GM19351 (cell line): ENCODE data around the gene NPC1.

Experiments used
- ATAC-seq: cut with Tn5 transposase; IDR thresholded peaks from one replicate; pipeline ENCODE4 v1.9.1; 2021; ENCODE audit warnings: mild to moderate bottlenecking, moderate library complexity; ENCODE audit not compliant: unreplicated experiment

Gene NPC1

DNA sequence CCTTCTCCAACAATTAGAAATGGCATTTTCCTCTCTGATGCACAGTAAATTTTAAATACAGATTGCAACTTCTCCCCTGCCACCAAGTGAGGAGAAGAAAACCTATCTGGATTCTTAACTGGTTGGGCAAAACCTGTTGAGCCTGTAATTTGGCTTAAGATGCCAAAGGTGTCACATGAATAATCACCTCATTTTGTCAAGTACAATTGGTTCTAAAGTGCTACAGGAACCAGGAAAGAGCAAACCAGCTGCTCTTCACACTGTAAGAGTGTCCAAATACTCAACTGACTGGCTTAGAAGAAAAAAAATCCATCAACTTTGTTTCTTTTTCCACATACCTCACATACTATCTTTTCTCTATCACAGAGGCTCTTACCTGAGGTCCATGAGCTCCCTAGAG lies 35.4 kb downstream of the NPC1 start:
- no peak for ATAC-seq

DNA sequence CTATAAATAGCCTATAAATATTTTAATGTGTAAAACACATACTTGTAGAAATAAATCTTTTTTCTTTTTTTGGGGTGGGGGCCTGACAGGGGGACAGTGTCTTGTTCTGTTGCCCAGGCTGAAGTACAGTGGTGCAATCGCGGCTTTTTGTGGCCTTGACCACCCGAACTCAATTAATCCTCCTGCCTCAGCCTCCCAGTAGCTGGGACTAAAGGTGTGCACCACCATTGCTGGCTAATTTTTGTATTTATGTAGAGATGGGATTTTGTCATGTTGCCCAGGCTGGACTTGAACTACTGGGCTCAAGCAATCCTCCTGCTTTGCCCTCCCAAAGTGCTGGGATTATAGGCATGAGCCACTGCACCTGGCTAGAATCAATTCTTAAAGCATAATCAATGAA lies 37.6 kb downstream of the NPC1 start:
- no peak for ATAC-seq

DNA sequence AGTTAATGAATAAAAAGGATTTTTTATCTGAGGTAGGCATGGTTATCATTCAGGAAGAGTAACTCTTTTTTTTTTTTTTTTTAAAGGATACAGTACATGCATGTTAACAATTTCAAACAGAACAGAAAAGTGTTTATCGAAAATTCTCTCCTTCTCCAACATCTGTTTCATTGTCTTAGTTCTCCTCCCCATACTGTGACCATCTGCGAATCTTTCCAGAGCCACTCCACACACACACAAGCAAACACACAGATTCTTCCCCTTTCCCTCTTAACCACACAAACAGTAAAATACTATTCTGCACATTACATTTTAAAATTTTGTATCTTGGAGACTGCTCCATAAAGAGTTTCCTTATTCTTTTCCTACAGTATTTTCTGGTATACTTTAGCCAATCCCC lies 38.0 kb downstream of the NPC1 start:
- ATAC-seq, result no peak

DNA sequence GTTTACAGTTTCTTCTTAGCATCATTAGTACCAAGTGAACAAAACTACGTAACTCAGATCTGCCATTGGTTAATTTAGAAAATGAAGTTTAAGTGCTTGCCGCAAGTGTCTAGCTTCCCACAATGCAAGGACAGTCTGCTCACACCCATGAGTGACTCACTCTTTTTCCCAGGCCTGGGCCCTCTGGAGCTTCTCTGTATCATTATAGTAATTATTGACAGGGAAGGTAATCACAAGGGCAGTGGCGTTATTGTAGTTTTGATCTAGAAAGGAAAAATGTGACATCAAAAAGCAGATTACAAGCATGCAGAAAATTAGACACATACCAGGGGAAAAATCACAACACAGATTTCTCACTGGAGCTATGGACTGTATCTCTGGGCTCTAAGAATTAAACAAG lies 38.5 kb downstream of the NPC1 start:
- ATAC-seq, result no peak

GRCh38 chr18:23547306-23547705 lies 39.0 kb downstream of the NPC1 start:
- no peak for ATAC-seq

DNA sequence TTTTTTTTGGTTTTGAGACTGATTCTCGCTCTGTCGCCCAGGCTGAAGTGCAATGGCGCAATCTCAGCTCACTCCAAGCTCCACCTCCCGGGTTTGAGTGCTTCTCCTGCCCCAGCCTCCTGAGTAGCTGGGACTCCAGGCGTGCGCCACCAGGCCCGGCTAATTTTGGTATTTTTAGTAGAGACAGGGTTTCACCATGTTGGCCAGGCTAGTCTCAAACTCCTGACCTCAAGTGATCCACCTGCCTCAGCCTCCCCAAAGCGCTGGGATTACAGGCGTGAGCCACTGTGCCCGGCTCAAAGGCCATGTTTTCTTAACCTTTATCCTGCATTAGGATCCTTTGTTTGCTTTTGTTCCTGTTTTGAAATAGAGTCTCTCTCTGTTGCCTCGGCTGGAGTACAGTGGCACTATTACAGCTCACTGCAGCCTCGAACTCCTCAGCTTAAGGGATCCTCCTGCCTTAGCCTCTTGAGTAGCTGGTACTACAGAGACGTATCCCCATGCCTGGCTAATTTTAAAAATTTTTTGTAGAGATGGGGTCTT lies 41.0 kb downstream of the NPC1 start:
- ATAC-seq, result no peak

DNA sequence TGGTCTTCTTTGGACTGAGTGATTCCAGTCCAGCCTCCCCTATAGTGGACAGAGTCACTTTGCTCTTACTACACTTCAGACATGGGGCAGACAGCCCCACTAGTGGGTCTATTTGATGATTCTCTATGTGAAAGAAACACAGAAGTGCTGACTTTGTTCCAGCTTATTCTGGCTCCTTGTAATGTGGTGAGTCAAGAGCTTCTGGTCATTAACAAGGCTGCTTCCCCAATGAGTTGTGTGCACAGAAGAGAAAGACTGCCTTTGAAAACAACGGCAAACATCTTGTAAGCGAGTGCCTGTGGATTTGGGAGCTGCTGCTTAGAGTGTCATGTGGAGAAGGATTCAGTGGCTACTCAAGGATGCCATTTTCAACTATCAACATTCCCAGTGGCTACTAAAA lies 43.8 kb downstream of the NPC1 start:
- no peak for ATAC-seq

DNA sequence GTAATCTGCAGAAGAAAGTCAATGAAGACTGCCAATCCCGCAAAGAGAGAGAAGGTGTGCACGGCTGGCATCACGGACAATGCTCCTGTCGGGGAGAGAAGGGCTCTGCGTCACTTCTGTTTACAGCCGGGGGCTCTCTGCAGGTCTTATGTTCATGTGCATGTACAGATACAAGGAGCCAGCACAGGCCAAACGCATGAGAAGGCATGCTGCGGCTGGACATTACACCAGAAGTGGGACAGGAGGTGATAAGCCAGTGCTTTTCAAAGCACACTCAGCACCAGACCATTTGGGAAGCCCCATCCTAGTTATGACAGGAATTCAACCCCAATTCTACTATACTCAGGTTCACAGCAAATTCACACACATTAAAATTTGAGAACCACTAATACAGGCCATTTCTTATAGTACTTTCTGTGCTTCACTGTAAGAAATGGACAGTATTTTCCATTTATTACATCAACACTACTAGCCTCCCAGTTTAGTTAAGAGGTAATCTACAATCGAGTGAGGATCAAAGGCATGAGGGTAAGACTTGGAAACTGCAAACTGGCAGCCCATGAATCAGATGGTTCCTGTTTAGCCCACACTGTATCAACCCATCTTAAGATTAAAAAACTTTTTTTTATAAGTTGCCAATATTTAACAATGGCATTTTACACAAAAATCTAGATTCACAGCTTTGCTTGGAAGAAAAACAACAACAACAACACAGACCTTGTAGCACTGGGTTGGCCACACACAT lies 44.8 kb downstream of the NPC1 start:
- no peak for ATAC-seq

DNA sequence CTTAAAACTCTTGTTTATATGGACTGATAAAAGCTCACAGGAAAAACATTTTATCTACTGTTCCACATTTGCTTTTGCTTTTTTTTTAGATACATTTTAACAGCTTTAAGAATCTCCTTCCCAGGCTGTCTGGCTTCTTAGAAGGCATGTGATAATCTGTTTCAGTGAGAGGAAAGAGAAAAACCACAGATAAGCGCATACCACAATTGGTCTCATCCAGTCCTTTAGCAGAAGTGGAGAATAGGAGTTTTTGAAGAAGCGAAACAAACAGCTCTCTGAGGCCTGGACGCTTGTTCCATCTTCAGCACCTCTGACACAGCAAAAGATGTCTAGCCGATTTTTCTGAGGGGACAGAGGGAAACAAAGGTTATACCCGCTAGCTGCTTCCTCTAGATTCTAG lies 45.4 kb downstream of the NPC1 start:
- peak; percentile 76 for ATAC-seq

DNA sequence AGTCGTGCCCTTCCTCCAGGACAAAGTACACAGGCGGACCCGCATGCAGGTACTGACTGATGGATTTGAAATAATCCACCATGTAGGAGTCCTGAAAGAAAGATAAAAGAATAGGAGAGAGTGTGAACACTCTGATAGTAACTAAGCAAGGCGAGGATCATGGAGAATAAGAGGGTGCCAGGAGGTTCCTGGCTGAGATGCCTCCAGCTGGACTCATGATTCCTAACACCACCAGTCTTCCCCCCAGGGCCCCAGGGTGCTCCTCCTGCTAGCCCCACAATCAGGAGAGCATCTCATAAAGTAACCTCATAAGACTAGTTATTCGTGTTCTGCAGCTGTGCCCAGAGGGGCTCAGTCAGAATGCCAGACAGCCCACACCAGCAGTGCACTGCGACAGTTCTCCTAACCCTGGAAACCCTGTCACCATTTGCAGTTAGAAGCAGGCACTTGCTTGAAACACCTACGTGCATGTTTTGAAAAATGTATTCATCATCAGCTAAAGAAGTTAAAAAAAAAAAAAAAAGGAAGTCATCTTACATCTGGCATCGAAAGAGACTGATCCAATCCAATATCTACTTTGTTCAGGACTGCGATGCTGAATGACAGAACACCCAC lies 46.3 kb downstream of the NPC1 start:
- no peak for ATAC-seq

- no peak for ATAC-seq
Measured at GRCh38 chr18:23539296-23539695, 47.0 kb downstream of the NPC1 start.

GRCh38 chr18:23538870-23539269 lies 47.4 kb downstream of the NPC1 start:
- ATAC-seq, result no peak

DNA sequence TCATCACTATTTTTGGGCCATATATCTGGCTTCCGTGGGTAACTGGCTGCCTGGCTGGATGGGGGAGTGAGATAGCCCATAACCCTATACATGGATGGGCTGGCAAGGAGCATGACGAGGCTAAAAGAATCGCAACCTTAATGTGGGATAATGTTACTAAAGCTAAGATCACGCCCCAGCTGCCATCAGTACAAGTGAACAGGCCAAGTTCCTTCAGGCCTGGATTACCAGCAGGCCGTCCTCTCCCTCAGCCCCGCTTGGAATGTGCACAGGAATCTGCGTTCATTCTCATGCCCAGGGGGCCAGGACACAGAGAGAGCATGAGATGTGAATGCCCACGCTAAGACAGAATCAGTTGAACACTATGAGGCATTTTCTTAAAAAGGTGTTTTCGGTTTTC lies 48.3 kb downstream of the NPC1 start:
- ATAC-seq, result no peak

GRCh38 chr18:23537274-23537673 lies 49.0 kb downstream of the NPC1 start:
- no peak for ATAC-seq

GRCh38 chr18:23536204-23536603 lies 50.1 kb downstream of the NPC1 start:
- no peak for ATAC-seq

DNA sequence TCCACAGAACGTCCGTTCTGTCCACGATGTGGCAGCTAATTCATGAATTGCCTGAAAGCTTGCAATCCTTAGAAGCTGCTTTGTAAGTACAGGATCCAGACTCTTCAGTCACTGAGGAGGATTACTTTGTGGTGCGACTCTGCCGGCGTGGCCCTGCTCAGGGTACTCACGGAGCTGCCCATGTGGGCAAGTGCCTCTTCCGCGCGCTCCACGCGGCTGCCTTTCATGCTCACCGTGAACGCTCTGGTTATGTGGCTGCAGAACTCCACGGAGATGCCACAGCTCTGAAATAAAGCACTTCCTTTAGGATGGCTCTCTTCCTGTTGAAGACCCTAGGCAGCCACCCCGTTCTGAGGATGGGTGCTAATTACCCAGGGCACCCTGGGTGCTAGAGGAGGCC lies 52.0 kb downstream of the NPC1 start:
- ATAC-seq, result no peak

DNA sequence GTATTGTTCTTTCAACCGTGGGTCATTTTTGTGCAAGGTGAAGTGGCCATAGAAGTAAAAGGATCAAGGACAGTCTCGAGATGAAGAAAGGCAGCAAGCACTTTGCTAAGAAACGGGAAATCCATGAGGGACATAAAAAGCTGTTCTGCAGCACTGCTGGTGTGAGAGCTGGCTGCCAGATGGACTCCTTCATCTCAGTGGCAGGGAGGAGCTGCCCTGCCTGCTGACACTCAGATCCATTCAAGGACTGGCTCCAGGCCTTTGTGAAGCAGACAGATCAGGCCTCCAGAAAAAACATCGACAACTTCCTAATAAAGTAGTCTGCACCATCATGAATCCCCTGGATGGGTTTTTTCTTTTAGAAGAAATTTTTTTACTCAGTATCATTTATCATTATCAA lies 53.5 kb downstream of the NPC1 start:
- no peak for ATAC-seq

- no peak for ATAC-seq
Measured at GRCh38 chr18:23531912-23532311, 54.4 kb downstream of the NPC1 start.

- ATAC-seq, result no peak
Measured at GRCh38 chr18:23530195-23530594, 56.1 kb downstream of the NPC1 start.

- no peak for ATAC-seq
Measured at GRCh38 chr18:23529604-23530003, 56.7 kb downstream of the NPC1 start.

DNA sequence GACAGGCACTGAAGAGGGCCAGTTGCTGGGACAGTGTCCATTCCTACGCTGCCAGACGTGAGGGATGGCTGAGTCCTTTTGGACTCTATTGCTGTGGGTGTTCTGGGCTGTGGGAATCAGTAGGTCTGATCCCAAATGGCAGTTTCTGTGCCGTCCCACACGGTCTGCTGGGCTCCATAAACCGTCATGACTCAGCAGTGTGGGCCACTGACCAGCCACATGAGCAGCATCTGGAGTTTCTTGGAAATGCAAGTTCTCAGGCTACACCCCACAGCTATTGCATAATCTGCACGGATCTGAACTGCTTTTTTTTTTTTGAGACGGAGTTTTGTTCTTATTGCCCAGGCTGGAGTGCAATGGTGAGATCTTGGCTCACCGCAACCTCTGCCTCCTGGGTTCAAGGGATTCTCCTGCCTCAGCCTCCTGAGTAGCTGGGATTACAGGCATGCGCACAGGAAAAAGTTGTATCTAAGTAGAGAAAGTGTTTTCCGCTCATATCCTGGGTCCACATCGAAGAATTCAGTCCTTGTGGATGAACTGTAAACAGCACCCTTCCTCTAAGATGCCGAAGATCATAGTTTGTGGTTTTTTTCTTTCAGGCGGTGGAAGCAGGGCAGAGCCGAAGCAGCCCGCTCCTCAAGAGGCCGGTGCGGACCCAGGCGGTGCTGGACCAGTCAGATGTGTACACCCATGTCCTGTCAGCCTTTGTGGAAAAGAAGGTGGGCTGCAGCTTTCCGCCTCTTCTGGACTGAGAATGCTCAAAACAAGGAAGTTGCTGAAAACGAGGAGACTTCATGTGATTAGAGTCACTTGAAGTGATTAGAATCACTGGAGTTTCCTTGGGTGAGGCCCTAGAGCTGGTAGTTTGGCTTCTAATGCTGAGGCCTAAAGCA lies 57.5 kb downstream of the NPC1 start:
- ATAC-seq, result no peak
